ENCODE data around the gene SDK2.

The SDK2 gene

DNA sequence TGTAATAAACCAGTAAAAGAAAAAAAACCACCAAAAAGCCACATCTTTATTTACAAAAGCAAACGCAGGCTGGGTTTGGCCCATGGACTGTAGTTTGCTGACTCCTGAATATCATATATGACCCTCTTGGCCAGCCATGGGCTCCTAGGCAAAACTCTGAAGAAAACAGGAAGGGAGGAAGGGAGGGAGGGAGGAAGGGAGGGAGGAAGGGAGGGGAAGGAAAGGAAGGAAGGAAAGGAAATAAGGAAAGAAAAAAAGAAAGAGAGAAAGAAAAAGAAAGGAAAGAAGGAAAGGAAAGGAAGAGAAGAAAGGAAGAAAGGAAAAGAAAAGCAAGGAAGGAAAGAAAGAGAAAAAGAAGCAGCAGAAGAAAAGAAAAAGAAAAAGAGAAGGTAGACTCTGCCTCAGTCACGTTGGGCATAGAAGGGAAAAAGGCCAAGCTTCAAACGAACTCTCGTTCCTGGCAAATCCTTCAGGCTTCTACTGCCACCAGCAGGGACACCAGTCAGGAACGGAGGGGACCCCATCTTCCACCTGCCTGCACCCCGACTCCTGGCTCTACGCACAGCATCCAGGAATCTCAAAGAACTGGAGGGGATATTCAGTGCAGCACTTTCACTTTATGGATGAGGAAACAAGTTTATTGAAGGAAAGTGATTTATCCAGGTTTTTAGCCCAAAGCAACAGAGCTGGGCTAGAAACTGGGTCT, 354.5 kb downstream of the SDK2 start:
- no peak for DNase-seq

DNA sequence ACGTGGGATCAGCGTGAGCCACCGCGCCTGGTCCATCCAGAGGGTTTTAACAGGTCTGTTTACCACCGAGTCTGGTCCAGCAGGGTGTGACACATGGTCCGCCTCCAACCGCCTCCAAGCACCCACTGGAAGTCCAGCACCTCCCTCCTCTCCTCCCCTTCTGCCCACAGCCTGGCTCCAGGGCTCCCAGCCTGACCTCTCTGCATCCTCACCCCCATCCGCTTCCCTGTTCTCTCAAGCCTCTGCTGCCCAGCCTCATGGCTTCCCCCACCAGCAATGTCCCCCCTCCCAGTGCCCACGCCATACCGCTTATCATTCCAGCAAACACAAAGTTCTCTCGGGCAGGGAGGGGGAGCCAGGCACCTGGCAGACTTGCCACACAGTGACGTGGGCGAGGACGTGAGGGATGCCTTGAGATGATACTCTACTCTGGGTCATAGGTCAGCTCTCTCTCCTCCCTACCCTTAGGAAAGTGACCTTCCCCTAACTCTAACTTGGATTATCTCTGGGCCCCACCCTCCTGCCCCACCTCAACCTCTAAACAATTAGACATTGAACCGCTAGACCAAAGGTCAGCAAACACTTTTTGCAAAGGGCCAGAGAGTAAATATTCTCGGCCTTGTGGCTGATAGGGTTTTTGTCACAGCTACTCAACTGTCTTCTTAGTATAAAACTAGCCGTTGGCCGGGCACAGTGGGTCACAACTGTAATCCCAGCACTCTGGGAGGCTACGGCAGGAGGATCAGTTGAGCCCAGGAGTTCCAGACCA, 355.5 kb downstream of the SDK2 start:
- DNase-seq, result no peak

DNA sequence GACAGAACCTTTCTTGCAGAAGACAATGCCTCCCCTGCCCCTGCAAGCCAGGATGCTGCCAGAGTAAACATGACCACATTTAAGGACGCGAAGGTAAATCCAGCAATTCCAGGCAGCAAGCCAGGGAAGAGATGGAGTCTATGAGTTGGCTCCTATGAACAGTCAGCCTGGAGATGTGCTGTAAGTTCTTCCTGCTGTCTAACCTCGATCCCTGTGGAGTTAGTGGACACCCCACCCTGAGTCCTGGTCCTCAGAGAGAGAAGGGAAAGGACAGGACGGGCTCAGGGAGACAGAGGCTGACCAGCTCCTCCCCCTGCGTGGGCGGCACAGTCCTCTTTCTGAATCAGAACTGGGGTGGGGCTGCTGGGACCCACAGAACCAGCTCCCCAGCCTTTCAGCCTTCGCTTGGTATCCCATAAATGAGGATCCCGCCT, 357.4 kb downstream of the SDK2 start:
- no peak for DNase-seq

DNA sequence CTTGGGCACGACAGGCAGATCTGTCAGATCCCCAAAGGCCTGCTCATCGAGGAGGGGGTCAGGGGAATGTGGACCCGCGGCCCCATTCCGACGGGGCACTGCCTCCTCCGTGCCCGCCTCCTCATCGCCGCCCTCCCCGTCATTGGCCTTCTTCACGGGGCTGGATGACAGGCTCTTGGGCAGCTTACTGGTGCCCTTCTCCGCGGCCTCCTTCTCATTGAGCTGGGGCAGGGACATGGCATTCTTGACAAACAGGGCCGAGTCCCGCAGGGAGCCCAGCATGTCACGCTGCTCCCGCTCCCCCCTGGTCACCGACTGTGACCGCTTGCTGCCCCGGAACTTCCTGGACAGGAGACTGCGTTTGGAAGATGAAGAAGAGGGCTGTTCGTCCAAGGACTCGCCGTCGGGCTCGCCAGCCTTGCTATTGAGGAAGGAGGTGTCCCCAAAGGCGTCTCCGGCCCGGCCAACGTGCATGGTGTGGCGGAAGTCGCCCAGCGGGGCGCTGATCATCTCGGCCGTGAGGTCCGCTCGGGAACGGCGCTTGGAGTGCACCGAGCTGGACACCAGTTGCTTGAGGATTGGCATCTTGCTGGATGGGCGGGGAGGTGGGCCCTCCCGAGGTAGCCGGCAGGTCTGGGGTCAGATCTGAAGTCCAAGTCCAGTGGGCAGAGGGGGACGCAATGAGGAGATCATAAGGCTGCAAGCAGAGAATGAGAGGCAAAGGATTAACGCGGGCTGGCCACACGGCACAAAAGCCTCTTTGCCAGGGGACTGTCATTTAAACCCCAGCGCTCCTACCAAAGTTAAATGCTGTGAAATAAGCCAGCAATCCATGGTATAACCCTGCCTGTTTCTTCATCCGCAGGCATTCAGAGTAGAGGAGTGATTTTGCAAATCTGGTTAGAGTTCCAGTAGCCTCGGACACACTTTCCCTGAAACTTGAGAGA, 358.1 kb downstream of the SDK2 start:
- no peak for DNase-seq

DNA sequence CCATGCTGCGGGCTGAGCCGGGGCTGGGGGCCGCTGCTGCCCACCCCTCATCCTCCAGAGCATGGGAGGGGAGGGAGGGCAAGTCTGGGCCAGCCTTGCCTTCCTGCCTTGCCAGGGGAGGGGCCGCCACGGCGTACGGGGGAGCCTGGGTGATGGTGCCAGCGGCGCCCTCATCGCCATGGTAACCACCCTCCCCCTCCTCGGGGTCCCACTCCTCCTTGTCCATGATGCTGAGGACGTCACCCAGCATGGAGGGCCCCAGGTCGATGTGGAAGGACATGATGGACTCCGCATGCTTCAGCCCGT, 358.7 kb downstream of the SDK2 start:
- DNase-seq, result no peak

DNA sequence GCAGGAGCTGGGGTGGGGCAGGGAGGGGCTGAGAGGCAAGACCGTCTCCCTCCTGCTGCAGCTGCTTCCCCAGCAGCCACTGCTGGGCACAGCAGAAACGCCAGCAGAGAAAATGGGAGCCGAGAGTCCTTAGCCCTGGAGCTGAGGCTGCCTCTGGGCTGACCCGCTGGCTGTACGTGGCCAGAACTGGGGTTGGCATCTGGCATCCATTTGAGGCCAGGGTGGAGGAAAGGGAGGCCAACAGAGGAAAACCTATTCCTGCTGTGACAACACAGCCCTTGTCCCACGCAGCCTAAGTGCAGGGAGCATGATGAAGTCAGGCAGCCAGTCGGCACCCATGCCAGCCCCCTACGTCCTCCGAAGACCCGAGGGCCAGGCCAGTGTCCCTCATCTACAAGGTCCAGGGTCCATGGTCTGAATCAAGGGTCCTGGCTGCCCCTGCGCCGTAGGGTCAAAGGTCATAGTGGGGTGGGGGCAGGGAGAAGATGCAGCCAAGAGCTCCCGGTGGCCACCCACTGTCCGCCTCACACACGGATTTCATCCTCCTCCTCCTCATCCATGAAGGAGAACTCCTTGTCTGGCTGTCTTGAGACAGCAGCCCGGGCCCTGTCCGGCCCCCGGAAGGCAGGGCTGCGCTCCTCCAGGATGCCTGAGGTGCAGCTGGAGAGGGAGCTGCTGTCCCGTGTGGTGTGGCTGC, 359.2 kb downstream of the SDK2 start:
- no peak for DNase-seq

Data from stimulated activated CD4-positive, alpha-beta T cell treated with anti-CD3 and anti-CD28 coated beads, Interleukin-12 subunit alpha, Interleukin-12 subunit beta, amount 100 ng/mL, for 4 hours (primary cell).